Sigmoid colon (tissue), 7 donors: Measurements from ENCODE around the gene CBX2. TPM values are rescaled to one million over a fixed set of nuclear protein-coding genes. Genes with fewer than 3 reads are reported as not detected.

Source experiments
- DNase-seq: peaks from one replicate; pipeline ENCODE4 v3.0.0-alpha.2; 2019
- H3K27ac ChIP-seq, 4 donors: fragments of 200-600 bp; sonication (generic); one replicate each; pipeline ENCODE4 v1.5.1; 2016 to 2019; ENCODE audit warnings: mild to moderate bottlenecking in 1 of 4
- H3K27me3 ChIP-seq, 3 donors: fragments of 200-600 bp; sonication (generic); one replicate each; pipeline ENCODE4 v1.5.1; 2019; ENCODE audit warnings: mild to moderate bottlenecking in 1 of 3
- H3K36me3 ChIP-seq, 4 donors: fragments of 200-600 bp; sonication (generic); one replicate each; pipeline ENCODE4 v1.5.1; 2016 to 2019
- H3K4me1 ChIP-seq, 4 donors: fragments of 200-600 bp; sonication (generic); one replicate each; pipeline ENCODE4 v1.5.1; 2017 to 2019
- H3K4me3 ChIP-seq, 4 donors: fragments of 200-600 bp; sonication (generic); one replicate each; pipeline ENCODE4 v1.5.1; 2017 to 2019; ENCODE audit warnings: mild to moderate bottlenecking in 2 of 4, moderate library complexity in 1 of 4
- H3K9me3 ChIP-seq, 4 donors: fragments of 200-600 bp in 3 of 4; sonication (generic) in 3 of 4; one replicate each; pipeline versions ENCODE4 v1.5.1 to v1.6.1; 2013 to 2019
- CTCF ChIP-seq, 4 experiments: fragments of 450-650 bp in 3 of 4; fragments of 200-600 bp in 1 of 4; IDR thresholded peaks; one replicate each; pipeline ENCODE4 v1.5.1; 2016 to 2019; ENCODE audit warnings: antibody characterized with exemption in 4 of 4, mild to moderate bottlenecking in 3 of 4, moderate library complexity in 2 of 4
- EP300 ChIP-seq, 4 donors: sonication (generic); formaldehyde crosslinking; IDR thresholded peaks; one replicate each; pipeline ENCODE4 v1.6.1; 2017; ENCODE audit warnings: antibody characterized with exemption in 4 of 4
- POLR2A ChIP-seq, 2 donors: fragments of 450-650 bp; IDR thresholded peaks; one replicate each; pipeline ENCODE4 v1.6.1; 2016; ENCODE audit warnings: antibody characterized with exemption in 2 of 2, mild to moderate bottlenecking in 2 of 2, moderate library complexity in 2 of 2
- POLR2AphosphoS5 ChIP-seq, 4 donors: sonication (generic); formaldehyde crosslinking; IDR thresholded peaks; one replicate each; pipeline ENCODE4 v1.6.1; 2017; ENCODE audit warnings: antibody characterized with exemption in 4 of 4
- WGBS, 2 donors: extraction: QIAGEN DNeasy Blood & Tissue Kit; methylation state at CpG; one replicate each; pipeline ENCODE4 v1.1.7; 2013; 5-methylcytosine and 5-hydroxymethylcytosine counted together
- intact Hi-C: fragments of 100-400 bp; cut with DNase I; formaldehyde crosslinking; loops from one replicate; pipeline ENCODE4 v1.15.1; 2023
- polyA plus RNA-seq, 3 donors: library from polyadenylated mRNA; stranded (reverse); fragments of 200-250 nt; gene quantifications; one replicate each; pipeline ENCODE4 v1.2.3, GENCODE V29; 2013
- total RNA-seq, 4 donors: library from RNA; depleted of rRNA; stranded (reverse); fragments of >200 nt; gene quantifications; one replicate each; pipeline ENCODE4 v1.1.0, GENCODE V29; 2016
- donor health status: healthy with polysubstance abuse.
- donor health status: Bipolar disorder and iron deficiency.
- donor health status: healthy.

CBX2 gene
- total and polyA plus RNA-seq, 7 donors, result under 0.01 to 2.0 (median 0.34) TPM; not detected in 1

- Histone ChIP-seq H3K27me3 (peaks cover 27 to 45% (median 36%) of the 10 kb centered on the region in 3 donors), H3K9me3 (no peaks in the 10 kb centered on the region), H3K4me1 (peaks cover 0 to 20% (median 19%) of the 10 kb centered on the region in 4 donors), H3K4me3 (no peak overlapping the region), H3K27ac (no peak overlapping the region), H3K36me3 (no peaks in the 10 kb centered on the region)
- intact Hi-C loops, result no loop called here
- no peak for DNase-seq
- 91 to 92% methylated on average over 12 of the region's 12 CpGs for WGBS, 2 donors
- no peak for TF ChIP-seq CTCF (IDR thresholded peaks at IDR 0.05)
- no peak for TF ChIP-seq POLR2A (IDR thresholded peaks at IDR 0.05)
- TF ChIP-seq EP300 (IDR thresholded peaks at IDR 0.05), result no peak
- TF ChIP-seq POLR2AphosphoS5 (IDR thresholded peaks at IDR 0.05), result no peak
Observed at GRCh38 chr17:79818026-79818758, 40.2 kb downstream of the CBX2 start.

- intact Hi-C loops, result no loop called here
- H3K4me3 ChIP-seq, result no peak overlapping the region
- DNase-seq, result no peak
- no peak overlapping the region for H3K27ac ChIP-seq
- peaks cover 20 to 36% (median 29%) of the 10 kb centered on the region in 3 donors for H3K27me3 ChIP-seq
- TF ChIP-seq EP300 (IDR thresholded peaks at IDR 0.05), result no peak
- TF ChIP-seq CTCF (IDR thresholded peaks at IDR 0.05), result no peak
- no peak for TF ChIP-seq POLR2A (IDR thresholded peaks at IDR 0.05)
- TF ChIP-seq POLR2AphosphoS5 (IDR thresholded peaks at IDR 0.05), result no peak
- H3K9me3 ChIP-seq, result no peaks in the 10 kb centered on the region
- H3K4me1 ChIP-seq, result peaks cover 0 to 14% (median 12%) of the 10 kb centered on the region in 4 donors
- no peaks in the 10 kb centered on the region for H3K36me3 ChIP-seq
- 88 to 91% methylated on average over 5 of the region's 5 CpGs for WGBS, 2 donors
Observed at GRCh38 chr17:79819085-79819484, 41.1 kb downstream of the CBX2 start.

GRCh38 chr17:79819534-79820276, 41.8 kb downstream of the CBX2 start:
- DNase-seq, result no peak
- no peak for TF ChIP-seq EP300 (IDR thresholded peaks at IDR 0.05)

GRCh38 chr17:79820959-79821330, 43.0 kb downstream of the CBX2 start:
- DNase-seq, result no peak
- peaks cover 0 to 2% (median 0%) of the 10 kb centered on the region in 4 donors for H3K4me1 ChIP-seq
- intact Hi-C loops, result no loop called here
- H3K27me3 ChIP-seq, result peaks cover 2 to 20% (median 10%) of the 10 kb centered on the region in 3 donors
- WGBS, 2 donors, result 93 to 95% methylated on average over 4 of the region's 4 CpGs
- no peaks in the 10 kb centered on the region for H3K9me3 ChIP-seq
- H3K4me3 ChIP-seq, result no peak overlapping the region
- TF ChIP-seq EP300 (IDR thresholded peaks at IDR 0.05) (no peak), POLR2AphosphoS5 (IDR thresholded peaks at IDR 0.05) (no peak), POLR2A (IDR thresholded peaks at IDR 0.05) (no peak), CTCF (IDR thresholded peaks at IDR 0.05) (no peak)
- H3K27ac ChIP-seq, result no peak overlapping the region
- no peaks in the 10 kb centered on the region for H3K36me3 ChIP-seq

More at GRCh38 chr17:79819534-79820276, 41.8 kb downstream of the CBX2 start:
- Histone ChIP-seq H3K4me3 (no peak overlapping the region), H3K4me1 (peaks cover 0 to 10% (median 9%) of the 10 kb centered on the region in 4 donors), H3K9me3 (no peaks in the 10 kb centered on the region), H3K36me3 (no peaks in the 10 kb centered on the region), H3K27me3 (peaks cover 14 to 33% (median 23%) of the 10 kb centered on the region in 3 donors), H3K27ac (no peak overlapping the region)
- 93% methylated on average over 13 of the region's 13 CpGs for WGBS, 2 donors
- intact Hi-C loops, result no loop called here
